GM19438 (cell line): Measurements from ENCODE around the gene FOXD4L4.
"Not testable (repeated sequence)": the region's sequence is repeated elsewhere in the genome, so short reads cannot be mapped to it uniquely, and the experiment has no call there.

Source experiments
- ATAC-seq: cut with Tn5 transposase; IDR thresholded peaks from one replicate; pipeline ENCODE4 v1.9.1; 2021; ENCODE audit warnings: low read depth; ENCODE audit not compliant: unreplicated experiment

The FOXD4L4 gene

GRCh38 chr9:65737096-65737564 is at the start of gene FOXD4L4:
TSS of gene FOXD4L4 (plus strand) at chr9:65737146. CDS start at chr9:65737146, 0 bp downstream.
- ATAC-seq = not testable (repeated sequence)

DNA sequence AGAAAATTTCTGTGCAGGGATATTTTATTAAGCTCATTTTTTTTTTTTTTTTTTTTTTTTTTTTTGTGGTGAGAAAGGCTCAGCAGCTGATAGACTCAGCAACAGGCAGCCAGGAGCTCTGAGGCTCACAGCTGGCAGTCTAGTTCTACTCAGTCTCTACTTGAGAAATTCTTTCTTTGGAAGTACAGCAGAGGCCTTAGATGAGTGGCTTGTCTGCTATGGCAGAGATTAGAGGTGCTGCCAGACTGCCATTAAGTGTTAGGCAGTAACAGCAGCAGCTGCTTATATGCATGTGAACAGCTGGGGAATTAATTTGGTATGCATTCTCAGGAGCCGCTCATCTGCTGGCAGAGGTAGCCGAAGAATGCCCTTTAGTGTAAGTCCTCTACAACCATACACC is 33.4 kb upstream of the FOXD4L4 start:
- not testable (repeated sequence) for ATAC-seq

- ATAC-seq = not testable (repeated sequence)
These were observed 22.5 kb upstream of the FOXD4L4 start for GRCh38 chr9:65714445-65714844.

DNA sequence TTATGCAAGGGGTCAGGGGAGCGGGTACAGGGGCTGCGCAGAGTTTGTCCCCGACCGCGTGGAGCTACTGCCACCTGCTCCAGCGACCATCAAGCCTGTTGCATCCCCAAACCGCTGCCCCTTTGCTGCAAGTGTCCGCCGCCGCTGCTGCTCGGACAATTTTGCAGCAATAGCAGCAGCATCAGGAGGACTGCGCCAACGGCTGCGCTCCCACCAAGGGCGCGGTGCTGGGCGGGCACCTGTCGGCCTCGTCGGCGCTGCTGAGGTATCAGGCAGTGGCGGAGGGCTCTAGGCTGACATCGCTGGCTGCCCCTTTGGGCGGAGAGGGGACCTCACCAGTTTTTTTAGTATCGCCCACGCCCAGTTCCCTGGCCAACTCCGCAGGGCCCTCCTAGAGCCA is 1.2 kb downstream of the FOXD4L4 start:
- ATAC-seq = not testable (repeated sequence)
